DND-41 (cell line): ENCODE results near the gene NOS1AP.
A peak's percentile ranks its signal among the peaks of the same experiment; 100 is the strongest.

Experiments used
- ATAC-seq: fragments of 200-7000 bp; cut with Tn5 transposase; 3 replicates; pipeline ENCODE4 v1.9.1; 2021; ENCODE audit warnings: low read depth; ENCODE audit not compliant: insufficient read depth
- DNase-seq: peaks from one replicate; pipeline ENCODE4 v3.0.0-alpha.2; 2020
- H2AFZ ChIP-seq: 2 replicates; pipeline ENCODE4 v1.6.0; 2012; ENCODE audit warnings: low read depth, low read length
- H3K27ac ChIP-seq: 2 replicates; pipeline ENCODE4 v1.5.1; 2012; ENCODE audit warnings: low read length, inconsistent platforms
- H3K27me3 ChIP-seq: fragments of 200-600 bp; sonication (generic); 2 replicates; pipeline ENCODE4 v1.6.0; 2012; ENCODE audit warnings: low read length, mild to moderate bottlenecking, inconsistent platforms; ENCODE audit not compliant: insufficient read depth, poor library complexity
- H3K36me3 ChIP-seq: 2 replicates; pipeline ENCODE4 v1.5.1; 2012; ENCODE audit warnings: low read length, inconsistent platforms; ENCODE audit not compliant: insufficient read depth
- H3K4me1 ChIP-seq: 2 replicates; pipeline ENCODE4 v1.5.1; 2012; ENCODE audit warnings: mild to moderate bottlenecking, low read length; ENCODE audit not compliant: insufficient read depth
- H3K4me2 ChIP-seq: 2 replicates; pipeline ENCODE4 v1.6.0; 2012; ENCODE audit warnings: mild to moderate bottlenecking, moderate library complexity, low read length, inconsistent platforms; ENCODE audit not compliant: insufficient read depth
- H3K4me3 ChIP-seq, 2 experiments: fragments of 200-600 bp in 1 of 2; shearing (Covaris generic) in 1 of 2; 2 replicates each; pipeline ENCODE4 v1.5.1; 2012 to 2016; ENCODE audit warnings: inconsistent platforms in 2 of 2, low read length in 2 of 2, mild to moderate bottlenecking in 2 of 2, low read depth in 1 of 2, moderate library complexity in 1 of 2
- H3K79me2 ChIP-seq: 2 replicates; pipeline ENCODE4 v1.6.0; 2012; ENCODE audit warnings: low read length, inconsistent platforms; ENCODE audit not compliant: insufficient read depth
- H3K9ac ChIP-seq: 2 replicates; pipeline ENCODE4 v1.6.0; 2012; ENCODE audit warnings: low read depth, mild to moderate bottlenecking, inconsistent platforms, low read length, moderate library complexity
- H3K9me3 ChIP-seq: 2 replicates; pipeline ENCODE4 v1.5.1; 2012; ENCODE audit warnings: low read length, moderate library complexity, mild to moderate bottlenecking, inconsistent platforms; ENCODE audit not compliant: insufficient read depth, severe bottlenecking
- H4K20me1 ChIP-seq: 2 replicates; pipeline ENCODE4 v1.6.0; 2012; ENCODE audit warnings: low read length; ENCODE audit not compliant: insufficient read depth
- CTCF ChIP-seq: IDR thresholded peaks from 2 replicates; pipeline ENCODE4 v1.5.1; 2012; ENCODE audit warnings: borderline replicate concordance, low read length, moderate library complexity, mild to moderate bottlenecking; ENCODE audit not compliant: poor library complexity, severe bottlenecking; ENCODE audit errors: extremely low read depth
- EZH2 ChIP-seq: IDR thresholded peaks from 3 replicates; pipeline ENCODE4 v1.6.1; 2012; ENCODE audit warnings: borderline replicate concordance, low read depth, mild to moderate bottlenecking, moderate library complexity, low read length, inconsistent platforms; ENCODE audit not compliant: severe bottlenecking

The NOS1AP gene

DNA sequence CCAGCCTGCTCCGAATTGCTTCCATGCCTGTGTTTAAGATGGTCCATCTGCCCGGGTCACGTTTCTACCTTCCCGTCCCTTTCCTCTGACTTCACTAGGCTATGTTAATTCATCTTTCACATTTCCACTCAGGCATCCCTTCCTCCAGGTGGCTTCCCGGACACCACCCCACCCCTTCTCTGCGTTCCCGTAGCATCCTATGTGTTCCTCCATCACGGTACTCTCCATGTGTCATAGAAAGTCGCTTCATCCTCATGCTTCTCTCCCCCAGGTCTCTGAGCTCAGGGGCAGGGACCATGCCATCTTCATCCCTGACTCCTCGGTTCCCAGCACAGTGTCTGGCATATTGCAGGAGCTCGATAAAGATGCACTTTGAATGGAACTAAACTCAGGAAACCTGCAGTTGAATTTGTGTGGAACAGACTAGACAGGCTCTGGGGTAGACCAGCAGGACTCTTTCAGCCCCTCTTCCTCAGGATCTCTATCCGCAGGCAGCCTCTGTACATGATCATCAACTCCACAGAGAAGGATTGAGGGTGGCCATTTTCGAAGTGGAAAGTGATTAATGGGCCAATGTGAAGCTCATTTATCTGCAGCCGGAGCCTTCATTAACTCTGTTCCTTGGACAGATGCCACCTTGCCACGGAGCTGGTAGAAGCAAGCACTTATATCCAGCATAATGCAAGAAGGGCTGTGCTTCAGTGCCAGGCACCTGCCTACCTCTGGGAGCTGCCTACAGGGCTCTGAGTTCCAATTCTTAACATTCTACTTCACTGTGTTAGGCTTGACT, 321.1 kb downstream of the NOS1AP start:
- no peak for TF ChIP-seq CTCF
- no peak for TF ChIP-seq EZH2
- Histone ChIP-seq H3K27ac (no peak overlapping the region), H3K27me3 (peaks cover 17% of the 10 kb centered on the region), H3K79me2 (no peaks in the 10 kb centered on the region), H3K4me1 (no peaks in the 10 kb centered on the region), H3K36me3 (no peaks in the 10 kb centered on the region), H2AFZ (no peak overlapping the region), H4K20me1 (0 out of 2 replicates have a peak, but pooled peaks cover 5% of the 10 kb centered on the region), H3K9me3 (no peaks in the 10 kb centered on the region), H3K4me2 (no peak overlapping the region), H3K9ac (no peak overlapping the region), H3K4me3 (no peak overlapping the region)
- ATAC-seq (no peak), DNase-seq (no peak)

DNA sequence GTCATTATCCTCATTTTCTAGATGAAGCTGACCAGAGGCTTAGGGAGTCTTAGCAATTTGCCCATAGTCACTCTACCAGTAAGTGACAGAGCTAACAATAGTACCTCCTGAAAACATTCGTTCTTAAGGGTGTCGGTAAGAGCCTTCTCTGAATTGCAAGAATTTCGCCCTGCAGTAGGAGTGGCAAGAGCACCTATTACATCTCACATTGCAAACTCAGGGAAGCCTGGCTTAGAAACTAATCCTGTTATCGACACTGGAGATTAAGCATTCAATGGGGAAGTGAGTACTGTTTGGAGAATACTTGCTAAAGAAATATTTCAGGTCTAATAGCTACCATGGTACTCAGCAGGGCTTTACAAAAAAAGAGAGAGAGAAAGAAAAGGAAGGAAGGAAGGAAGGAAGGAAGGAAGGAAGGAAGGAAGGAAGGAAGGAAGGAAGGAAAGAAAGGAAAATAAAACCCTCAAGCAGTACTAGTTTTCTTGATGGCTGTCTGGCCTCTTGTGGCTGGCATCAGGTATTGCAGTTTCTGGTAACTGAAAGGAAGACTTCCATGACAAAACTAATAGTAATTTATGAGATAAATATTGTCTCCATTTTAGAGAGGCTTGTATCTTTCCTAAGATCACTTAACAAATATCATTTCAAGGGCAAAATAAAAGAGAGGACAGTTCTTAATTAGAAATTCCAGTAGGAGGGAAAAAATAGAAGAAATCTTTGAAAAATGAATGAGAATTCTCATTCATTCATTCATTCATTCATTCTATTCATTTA, 322.5 kb downstream of the NOS1AP start:
- no peak overlapping the region for H3K4me2 ChIP-seq
- no peak overlapping the region for H3K4me3 ChIP-seq
- H3K27ac ChIP-seq, result no peak overlapping the region
- TF ChIP-seq CTCF (peak; percentile 76), EZH2 (no peak)
- ATAC-seq (peak; percentile 57; the same call in 1 of the 3 replicates), DNase-seq (peak; percentile 30)
- no peaks in the 10 kb centered on the region for H3K79me2 ChIP-seq
- no peak overlapping the region for H3K9ac ChIP-seq
- no peaks in the 10 kb centered on the region for H3K4me1 ChIP-seq
- 0 out of 2 replicates have a peak, but pooled peaks cover 5% of the 10 kb centered on the region for H4K20me1 ChIP-seq
- no peaks in the 10 kb centered on the region for H3K36me3 ChIP-seq
- no peaks in the 10 kb centered on the region for H3K9me3 ChIP-seq
- peaks cover 23% of the 10 kb centered on the region for H3K27me3 ChIP-seq
- no peak overlapping the region for H2AFZ ChIP-seq

DNA sequence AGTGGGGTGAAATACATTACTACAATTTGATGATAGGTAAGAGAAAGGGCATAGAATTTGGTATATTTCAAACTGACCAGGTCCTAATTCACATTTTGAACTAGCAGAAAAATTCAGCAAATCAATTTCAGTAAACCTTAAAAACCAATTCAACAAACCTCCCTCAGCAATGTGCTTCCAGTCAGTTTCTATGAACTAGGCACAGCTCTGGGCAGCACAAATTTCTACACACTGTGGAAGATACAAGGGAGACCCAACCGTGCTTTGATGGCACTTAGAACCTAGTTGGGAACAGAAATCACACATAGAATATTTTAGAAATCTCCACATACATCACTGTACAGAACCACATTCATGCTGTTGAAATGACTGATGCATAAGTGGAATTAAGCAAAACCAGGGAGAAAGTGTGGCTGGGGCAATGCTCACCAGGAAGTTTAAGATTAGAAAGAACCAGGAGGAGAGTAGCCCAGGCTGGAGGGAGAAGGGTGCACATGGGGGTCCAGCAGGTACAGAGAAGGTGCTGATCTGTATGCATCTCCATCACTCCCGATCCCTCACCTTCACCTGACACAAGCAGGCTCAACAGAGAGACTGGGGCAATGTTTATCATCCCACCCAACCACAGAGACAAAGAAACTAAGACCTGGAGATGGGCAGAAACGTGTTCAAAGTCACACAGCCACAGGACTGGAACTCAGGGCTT, 326.9 kb downstream of the NOS1AP start:
- no peak for ATAC-seq

More for the DNA sequence above, 326.9 kb downstream of the NOS1AP start:
- H4K20me1 ChIP-seq, result no peaks in the 10 kb centered on the region
- no peak overlapping the region for H2AFZ ChIP-seq
- no peak overlapping the region for H3K4me3 ChIP-seq
- H3K27me3 ChIP-seq, result peaks cover 10% of the 10 kb centered on the region
- DNase-seq, result no peak
- H3K9me3 ChIP-seq, result no peaks in the 10 kb centered on the region
- H3K9ac ChIP-seq, result no peak overlapping the region
- TF ChIP-seq EZH2 (no peak), CTCF (no peak)
- no peak overlapping the region for H3K4me2 ChIP-seq
- H3K4me1 ChIP-seq, result no peaks in the 10 kb centered on the region
- H3K27ac ChIP-seq, result no peak overlapping the region
- no peaks in the 10 kb centered on the region for H3K36me3 ChIP-seq
- no peaks in the 10 kb centered on the region for H3K79me2 ChIP-seq
